Measurements from ENCODE around the gene MLH3.

GRCh38 chr14:75011356-75011994, 39.8 kb downstream of the MLH3 start:
- TF ChIP-seq CTCF (IDR thresholded peaks at IDR 0.05), result no peak
- TF ChIP-seq POLR2A (IDR thresholded peaks at IDR 0.05), result no peak

Measured in body of pancreas (tissue), 4 donors.